Activated CD4-positive, alpha-beta T cell treated with anti-CD3 and anti-CD28 coated beads, Interleukin-2, amount 50 U/mL, for 4 hours (primary cell): ENCODE data around the gene CDKN2A.

Experiments
- DNase-seq, 2 experiments: peaks; one replicate each; pipeline ENCODE4 v3.0.0-alpha.2; 2020

The CDKN2A gene

DNA sequence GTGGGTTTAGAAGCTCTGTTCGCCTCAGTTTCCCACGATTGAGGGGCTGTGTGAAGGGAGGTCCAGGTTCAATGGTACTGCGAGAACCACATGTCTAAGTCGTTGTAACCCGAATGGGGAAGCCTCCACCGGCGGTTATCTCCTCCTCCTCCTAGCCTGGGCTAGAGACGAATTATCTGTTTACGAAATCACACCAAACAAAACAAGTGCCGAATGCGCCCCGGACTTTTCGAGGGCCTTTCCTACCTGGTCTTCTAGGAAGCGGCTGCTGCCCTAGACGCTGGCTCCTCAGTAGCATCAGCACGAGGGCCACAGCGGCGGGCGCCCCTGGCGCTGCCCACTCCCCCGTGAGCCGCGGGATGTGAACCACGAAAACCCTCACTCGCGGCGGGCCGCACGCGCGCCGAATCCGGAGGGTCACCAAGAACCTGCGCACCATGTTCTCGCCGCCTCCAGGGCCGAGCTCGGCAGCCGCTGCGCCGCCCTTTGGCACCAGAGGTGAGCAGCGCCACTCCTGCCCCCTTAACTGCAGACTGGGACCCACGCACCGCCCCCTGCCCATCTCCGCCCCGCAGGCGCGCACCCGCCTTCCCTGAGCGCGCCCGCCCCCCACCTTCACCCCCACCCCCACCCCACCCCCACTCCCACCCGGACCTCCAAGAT, at the start of gene CDKN2A:
Gene CDKN2A, minus strand, starts transcription at position 500 of the 663 bp plus-strand sequence.
- peak in 1 of 2 experiments; percentile 37 for DNase-seq

DNA sequence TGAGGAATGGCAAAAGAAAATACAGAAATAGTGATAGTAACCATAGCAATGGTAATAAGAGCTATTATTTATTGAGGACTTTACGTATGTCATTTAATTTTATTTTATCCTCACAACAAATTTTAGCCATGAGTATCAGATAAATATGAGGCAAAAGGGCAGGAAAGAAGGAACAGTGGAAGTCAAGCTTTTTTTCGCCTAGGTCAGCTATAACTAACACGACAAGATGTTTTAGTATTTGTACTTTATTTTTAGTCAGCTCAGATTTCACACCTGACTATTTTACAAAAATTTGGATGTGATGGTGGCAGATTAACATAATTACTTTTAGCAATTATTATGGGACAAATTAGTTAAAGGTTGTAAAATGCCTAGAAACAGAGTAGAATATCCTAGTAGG, 49.7 kb upstream of the CDKN2A start:
- DNase-seq: no peak

DNA sequence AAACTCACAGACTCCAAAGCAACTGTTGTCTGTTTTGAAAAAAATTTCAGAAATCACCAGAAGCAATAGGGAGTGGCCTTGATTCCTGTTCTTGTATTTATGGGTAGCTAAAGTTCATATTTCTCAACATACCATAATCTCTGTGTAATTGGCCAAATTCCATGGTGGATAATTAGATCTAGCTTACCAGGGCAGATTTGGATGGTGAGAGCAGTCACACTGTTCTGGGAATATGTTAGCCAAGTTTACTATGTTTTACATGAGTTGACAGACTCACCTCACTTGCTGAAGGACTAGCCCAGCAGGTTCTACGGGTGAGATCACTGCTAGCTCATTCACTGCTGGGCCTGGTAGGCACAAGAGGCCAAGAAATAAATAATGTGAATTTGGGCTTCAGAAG, 47.6 kb upstream of the CDKN2A start:
- no peak for DNase-seq

DNA sequence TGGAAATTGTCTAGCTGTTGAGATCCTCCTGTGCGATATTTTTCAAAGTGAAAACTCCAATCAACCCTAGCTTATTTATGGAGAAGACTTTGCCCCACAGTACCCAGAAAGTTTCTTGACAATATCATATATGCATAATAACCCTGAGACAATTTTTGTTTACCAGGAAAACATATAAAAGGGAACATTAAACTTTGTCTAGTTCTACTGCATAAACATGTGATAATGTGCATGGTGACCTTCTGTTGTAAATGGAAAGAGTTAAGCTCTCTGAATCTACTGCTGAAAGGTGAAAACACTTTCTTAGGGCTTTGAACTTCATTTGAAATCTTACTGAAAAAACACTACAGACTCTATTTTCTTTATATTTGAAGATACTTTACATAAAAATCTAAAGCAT, 47.2 kb upstream of the CDKN2A start:
- DNase-seq: no peak

DNA sequence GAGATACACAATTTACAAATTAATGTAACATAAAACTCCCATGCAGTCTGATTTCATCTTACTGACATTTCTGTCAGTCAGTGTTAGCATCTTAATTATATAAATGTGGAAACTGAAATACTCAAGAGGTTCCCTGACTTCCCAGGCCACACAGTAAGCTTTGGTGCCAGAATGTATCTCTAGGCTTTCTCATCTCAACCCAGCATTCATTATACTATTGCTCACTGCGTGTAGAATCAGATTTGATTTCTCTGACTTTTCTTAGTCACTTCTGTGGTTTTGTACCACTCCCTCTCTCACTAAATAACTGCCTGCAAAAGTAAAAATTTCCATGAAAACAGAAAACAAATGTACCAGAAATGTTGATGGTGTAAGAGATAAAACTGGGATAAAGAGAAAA, 46.6 kb upstream of the CDKN2A start:
- DNase-seq: no peak

DNA sequence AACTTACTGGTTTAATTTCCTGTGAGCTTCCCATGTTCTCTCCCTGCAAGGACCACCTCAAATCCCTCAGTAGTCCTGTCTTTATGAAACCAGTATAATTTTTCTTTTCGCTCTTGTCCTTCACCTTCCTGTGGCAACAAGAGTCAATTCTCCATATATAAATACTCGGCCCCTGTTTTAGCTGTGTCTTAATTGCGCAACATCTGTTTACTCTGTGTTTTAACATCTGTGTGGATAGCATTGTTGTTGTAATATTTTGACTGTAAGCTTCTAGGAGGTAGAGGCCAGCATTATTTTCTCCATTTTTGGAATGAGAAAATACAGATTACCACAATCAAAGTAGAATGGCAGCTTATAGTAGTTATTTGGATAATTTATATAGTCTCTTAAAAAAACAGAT, 45.1 kb upstream of the CDKN2A start:
- no peak for DNase-seq

DNA sequence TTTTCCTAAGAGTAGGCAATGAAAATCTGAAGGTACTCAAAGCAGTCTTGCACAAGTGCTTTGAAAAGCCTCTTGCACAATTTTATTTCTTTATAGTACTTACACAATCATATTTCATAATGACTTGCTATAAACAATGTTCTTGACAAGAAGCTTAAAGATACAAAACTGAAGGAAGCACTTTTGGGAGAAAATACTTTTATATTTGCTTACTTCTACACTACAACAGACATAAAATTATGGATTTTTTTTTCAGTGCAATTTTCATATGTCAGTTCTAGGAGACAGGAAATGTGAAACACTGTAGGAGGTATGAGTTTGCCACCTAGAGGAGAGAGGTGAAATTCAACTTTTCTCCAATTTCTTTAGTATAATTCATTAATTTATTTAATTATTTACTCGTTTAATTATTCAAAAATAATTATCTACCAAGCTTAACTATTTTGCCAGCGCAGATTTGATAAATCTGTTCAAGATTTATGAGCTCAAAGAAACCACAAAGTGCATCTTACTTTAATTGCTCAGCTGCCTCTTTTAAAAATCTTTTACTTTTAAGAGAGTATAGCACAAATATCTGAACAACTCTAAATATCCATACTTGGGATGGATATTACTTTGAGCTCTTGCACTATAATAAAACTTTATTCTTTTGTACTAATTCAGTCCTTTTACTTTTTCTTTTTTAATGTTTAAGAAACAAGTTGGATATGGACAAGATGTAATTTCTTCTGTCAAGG, 43.9 kb upstream of the CDKN2A start:
- DNase-seq: no peak

DNA sequence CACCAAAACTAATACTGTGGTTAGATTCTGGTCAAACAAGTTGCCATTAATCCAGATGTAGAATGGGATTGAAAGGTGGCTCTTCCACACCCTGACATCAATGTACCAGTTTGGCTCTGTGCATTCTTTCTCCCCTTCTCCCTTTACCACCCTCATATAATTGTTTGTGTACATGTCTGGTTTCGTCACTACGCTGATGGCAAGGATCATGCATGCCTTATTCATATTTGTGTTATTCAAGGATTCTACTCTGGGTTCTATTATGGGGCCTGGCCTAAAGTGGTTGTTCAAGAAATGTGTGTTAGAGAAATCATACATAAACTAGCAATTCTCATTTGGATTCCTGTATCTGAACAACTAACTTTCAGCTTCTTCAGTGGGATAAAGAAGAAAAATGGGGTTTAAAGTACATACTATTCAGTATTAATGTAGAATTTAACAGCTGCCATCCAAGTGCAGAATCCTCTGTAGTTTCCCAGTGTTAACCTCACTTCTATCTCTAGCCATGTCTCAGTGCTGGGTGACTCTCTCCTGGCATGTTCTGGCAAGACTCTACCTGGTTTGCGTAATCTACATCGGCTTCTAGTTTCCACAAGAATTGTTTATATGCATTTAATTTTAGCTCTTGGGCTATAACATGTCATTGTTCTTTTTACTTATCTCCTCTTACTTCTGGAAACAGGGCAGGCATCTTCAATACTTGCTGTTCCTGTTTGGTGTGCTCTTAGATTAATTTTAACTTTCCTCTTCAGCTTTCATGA, 42.9 kb upstream of the CDKN2A start:
- DNase-seq: no peak

DNA sequence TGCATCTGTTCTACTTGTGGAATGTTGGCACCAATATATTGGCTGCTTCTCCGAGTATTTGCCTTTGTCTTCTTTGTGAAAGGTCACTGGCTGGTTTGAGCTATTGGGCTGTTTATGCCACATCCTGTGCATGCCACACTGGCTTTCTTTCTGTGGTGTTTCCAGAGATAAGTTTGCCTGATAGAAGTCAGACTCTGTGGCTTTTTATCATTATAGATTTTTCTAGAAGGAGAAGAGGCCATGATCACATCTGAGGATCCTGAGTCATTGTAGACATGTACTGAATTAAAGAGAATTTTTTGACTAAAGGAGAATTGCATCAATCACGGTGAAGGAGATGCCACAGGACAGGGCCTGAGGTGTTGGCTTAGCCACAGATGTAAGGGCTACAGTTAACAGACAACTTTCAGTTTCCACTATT, 41.4 kb upstream of the CDKN2A start:
- DNase-seq: no peak

DNA sequence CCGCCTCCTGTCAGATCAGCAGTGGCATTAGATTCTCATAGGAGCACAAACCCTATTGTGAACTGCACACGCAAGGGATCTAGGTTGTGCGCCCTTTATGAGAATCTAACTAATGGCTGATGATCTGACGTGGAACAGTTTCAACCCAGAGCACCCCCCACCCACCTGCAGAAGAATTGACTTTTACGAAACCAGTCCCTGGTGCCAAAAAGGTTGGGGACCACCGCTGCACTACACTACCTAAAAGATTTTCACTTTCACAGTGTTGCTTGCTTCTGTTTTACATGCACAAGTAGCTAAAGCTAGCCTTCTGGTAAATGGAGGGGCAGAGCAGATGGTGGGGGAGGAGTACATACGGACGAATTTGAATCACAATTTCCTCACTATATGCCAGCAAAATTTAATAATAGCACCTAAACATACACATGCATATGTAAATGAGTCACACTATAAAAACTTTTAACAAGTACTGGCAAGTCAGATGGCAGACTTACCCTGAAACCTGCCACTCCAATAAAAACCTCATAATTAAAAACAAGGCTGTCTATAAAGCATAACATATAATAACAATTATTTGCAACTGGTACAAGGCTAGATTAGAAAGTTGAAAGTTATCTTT, 38.9 kb upstream of the CDKN2A start:
- no peak for DNase-seq

DNA sequence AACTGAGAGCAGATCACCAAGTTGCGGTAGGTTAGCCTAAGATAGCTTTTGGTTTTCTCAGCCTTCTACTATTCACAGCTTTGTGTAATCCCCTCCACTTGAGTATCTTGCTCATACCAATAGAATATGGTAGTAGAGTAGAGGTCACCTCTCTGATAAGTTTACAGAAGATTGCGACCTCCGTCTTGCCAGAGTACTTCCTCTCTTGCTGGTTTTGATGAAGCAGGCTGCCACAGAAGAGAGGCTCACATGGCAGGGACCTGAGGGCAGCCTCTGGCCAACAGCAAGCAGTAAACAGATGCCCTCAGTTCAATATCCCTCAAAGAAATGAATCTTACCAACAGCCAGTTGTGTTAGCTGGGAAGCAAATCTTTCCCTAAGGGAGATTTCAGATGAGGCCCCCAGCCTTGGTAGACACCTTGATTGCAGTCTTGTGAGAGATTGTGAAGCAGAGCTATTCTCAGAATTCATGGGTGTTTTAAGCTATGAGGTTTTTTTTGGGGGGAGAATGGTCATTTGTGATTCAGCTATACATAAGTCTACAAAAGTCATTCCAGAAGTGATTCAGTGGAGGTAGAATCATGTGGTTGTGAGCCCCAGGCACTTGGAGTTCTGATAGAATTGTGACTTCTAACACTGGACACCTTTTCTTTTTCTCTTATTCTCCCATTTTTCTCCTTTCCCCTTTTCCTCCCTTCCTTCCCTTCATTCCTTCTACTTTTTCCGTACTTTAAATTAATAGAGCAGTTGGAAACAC, 37.6 kb upstream of the CDKN2A start:
- no peak for DNase-seq

DNA sequence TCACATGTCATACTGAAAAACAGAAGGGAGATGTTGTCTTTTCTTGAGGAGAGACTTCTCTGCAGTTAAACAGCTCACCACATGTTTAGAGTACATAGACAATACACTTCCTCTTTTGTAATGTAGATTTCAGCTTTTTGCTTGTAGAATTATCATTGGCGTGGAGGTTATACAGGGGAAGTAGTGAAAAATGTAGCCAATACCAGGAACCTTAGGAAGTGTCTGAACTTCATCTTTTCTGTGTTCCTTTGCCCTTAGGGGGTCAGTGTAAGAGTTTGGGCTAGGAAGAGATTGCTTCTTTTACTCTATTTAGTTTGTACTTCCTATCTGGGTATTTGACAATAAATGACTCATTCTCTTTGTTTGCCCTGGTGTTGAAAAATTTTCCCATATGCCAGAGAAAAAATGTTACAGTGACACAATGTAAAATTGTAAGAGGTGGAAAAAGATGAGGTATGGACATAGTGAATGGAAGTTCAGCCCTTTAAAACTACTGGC, 36.0 kb upstream of the CDKN2A start:
- no peak for DNase-seq

DNA sequence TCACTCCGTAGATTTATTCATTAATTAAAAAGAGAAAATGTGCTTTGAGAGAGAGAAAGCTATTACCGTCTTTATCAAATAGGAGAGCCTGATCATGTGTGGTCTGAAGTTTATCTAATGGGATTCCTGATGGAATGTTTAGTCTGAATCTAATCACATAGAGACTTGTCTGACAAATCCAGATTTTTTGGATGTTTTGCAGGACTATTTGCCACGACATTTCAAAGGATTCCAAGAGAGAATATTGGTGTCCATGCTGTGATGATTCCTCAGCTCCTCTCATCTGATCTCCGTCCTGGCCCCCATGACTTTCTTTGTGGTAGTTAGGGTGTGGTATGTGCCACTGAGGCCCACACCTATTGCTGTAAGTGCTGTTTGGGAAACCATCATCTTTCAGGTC, 35.0 kb upstream of the CDKN2A start:
- no peak for DNase-seq

DNA sequence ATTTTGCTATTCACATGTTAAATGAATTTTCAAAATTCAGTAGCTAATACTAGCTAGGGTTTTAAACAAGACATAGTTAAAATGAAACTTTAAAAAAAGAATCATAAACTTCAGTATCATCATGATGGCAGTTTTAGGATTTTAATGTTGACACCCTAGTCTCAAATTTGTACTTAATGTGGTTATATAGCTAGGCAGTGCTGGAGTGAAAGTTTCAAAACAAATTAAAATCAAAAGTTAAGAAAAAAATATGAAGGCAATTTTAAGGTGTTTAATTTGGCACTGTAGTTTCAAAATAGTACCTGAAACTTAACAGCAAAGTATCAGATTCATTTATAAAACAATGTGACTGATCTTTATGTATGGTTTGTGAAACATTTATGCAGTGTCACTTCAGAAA, 34.2 kb upstream of the CDKN2A start:
- no peak for DNase-seq

DNA sequence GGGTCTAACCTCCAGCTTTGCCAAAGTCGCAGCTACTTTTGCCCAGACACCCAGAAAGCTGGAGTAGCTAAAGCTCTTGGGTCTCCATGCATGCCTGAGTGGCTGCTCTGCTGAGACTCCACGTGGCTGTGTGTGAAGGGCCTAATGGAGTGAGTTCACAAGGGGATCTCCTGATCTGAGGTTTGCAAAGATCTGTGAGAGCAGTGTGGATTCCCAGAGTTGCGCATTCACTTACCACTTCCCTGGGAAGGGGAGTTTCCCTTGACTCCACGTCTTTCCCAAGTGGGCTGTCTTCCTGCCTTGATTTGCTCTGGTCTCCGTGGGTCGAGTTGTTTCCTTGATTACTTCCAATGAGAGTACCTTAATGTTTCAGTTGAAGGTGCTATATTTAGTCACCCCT, 32.5 kb upstream of the CDKN2A start:
- DNase-seq: no peak

DNA sequence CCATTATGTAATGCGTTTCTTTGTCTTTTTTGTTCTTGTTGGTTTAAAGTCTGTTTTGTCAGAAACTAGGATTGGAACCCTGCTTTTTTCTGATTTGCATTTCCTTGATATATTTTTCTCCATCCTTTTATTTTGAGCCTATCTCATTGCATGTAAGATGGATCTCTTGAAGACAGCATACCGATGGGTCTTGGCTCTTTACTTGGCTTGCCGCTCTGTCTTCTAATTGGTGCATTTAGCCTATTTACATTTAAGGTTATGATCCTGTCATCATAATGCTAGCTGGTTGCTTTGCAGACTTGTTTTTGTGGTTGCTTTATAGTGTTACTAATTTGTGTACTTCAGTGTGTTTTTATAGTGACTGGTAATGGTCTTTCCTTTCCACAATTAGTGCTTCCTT, 28.2 kb upstream of the CDKN2A start:
- no peak for DNase-seq

DNA sequence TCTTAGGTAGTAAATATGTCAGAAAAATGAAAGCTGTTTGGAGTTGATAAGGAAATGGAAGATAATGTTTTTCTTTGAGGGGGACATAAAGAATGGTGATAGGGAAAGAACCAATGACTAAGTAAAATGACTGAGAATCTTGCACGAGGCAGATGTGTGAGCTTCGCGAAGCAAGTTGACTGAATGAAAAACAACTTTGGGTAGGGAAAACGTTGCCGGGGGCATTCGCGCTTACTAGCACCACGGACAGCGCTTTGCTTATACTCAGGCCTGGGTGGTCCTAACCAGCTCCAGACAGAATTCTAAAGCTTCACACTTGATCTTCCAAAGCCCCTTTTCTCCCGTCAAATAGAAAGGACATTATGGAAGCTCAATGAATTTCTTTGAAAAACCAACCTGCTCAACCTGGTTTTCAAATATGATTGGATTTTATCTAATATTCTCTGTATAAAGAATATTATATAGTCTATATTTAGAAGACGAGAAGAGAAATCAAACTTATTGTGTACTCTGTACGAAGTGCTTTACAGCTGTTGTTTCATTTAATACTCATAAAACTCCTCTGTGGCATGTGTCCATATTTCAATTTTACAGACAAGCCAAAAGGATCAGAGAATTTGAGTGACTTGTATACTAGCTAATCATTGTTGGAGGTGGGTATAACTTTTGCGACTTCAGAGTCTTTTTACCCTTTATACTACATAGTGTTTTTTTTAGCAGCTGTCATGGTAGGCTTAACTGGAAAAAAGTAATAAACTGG, 16.9 kb upstream of the CDKN2A start:
- no peak for DNase-seq

DNA sequence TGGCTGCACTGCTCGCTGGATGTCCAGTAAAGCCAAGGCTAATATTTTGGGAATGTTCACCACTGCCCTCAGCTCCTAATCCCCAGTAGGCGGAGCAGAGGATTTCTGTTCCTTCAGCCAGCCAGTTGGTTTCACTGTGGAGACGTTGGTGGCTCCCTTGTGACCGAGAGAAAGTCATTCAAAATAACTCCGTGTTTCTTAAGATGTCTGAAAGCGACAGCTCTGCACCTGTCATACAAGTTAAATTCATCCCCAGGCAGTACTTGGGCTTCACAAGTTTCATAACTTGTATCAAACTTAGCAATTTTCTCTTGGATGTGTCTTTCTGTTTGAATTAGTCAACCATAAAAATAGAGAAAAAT, 15.3 kb upstream of the CDKN2A start:
- DNase-seq: no peak

DNA sequence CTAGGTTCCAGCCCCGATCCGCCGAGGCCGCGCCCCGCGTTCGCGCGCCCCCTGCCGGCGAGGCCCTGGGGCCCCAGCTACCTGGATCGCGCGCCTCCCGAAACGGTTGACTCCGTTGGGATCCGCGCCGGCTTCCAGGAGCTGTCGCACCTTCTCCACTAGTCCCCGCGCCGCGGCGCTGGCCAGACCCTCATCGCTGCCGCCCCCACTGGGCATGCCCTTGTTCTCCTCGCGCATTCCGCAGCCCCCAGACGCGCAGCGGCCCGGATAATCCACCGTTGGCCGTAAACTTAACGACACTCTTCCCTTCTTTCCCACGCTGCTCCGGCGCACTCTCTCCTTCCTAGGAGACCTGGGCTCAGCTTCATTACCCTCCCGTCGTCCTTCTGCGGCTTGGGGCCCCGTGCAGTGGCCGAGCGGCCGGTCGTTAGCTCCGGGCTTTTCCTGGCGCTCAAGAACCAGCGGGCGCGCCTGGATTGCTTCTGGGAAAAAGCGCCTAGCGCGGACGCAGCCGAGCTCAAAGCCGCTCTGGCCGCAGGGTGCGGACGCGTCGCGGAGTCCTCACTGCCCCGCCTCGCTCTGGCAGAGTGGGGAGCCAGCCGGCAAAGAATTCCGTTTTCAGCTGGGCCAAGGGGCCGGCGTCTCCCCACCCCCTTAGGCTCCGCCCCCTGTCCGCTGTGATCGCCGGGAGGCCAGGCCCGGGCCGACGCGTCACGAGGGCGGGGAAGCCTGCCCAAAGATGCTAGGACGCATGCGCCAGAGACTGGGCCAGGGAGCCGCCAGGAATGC, 14.7 kb upstream of the CDKN2A start, which contains the start of gene CDKN2B:
Gene CDKN2B, minus strand, starts transcription at position 589 of the 789 bp plus-strand sequence. Its CDS starts 352 bp downstream, at position 237.
- peak; percentile 48 for DNase-seq

DNA sequence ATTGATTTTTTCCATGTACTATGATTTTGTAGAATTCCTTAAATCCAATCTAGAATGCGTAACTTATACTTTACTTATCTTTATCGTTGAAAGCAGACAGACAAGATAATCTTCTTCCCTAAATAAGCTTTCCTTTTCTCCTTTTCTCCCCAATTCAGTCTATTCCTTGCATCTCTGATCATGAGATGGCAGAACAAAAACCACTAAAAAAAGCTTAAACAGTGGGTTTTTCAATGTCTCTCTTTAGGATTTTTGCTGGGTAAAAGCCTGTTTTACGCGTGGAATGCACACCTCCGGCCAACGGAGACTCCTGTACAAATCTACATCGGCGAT, 14.2 kb upstream of the CDKN2A start:
- DNase-seq: no peak
